ENCODE measurements around the gene FXYD5.

FXYD5 gene

DNA sequence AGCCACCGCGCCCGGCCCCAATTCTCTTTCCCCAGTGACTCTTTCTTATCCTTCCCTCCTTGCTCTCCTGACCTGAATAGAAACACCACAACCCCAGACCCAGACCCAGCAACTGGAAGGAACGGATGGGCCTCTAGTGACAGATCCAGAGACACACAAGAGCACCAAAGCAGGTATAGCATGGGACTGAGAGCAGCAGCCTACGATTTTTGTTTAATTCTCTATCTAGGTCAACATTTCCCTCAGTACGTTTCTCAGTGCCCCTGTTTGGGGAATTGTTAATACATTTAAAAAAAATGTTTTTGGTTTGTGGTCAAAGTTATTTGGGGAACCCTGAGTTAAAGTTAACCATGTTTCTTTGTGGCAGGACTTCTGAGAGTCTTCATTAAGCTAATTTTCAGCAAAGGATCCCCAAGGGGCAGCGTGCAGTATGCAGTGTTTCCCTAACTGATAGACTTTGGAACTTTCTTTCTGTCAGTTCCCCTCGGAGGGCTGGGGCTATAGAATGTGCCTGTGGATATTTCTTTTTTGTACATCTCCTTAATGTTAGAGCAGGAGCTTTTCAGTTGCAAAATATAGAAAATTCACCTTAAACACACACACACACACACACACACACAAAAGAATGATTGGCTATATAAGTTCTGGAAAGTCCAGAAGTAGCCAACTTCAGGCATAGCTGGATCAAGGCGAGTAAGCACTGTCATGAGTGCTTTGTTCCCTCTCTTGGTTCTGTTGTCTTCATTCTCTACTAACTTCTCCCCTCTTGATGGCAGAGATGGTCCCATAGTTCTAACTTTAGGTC lies 6.3 kb downstream of the FXYD5 start:
- no peak for DNase-seq

DNA sequence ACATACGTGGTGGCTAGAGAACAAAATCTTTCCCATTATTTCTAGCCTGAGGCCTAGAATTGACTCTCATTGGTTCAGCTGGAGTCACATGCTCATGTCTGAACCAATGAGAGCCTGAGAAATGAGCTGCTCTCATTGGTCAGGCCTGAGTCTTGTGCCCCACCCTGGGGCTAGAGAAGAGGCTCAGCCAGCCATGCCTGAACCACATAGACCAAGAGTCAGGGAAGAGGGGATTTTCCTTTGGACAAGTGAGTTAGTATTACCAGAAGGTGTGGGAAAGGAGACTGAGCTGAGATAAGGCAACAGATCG lies 6.9 kb downstream of the FXYD5 start:
- no peak for DNase-seq

GRCh38 chr19:35162471-35163326 lies 8.2 kb downstream of the FXYD5 start:
- no peak for DNase-seq

DNA sequence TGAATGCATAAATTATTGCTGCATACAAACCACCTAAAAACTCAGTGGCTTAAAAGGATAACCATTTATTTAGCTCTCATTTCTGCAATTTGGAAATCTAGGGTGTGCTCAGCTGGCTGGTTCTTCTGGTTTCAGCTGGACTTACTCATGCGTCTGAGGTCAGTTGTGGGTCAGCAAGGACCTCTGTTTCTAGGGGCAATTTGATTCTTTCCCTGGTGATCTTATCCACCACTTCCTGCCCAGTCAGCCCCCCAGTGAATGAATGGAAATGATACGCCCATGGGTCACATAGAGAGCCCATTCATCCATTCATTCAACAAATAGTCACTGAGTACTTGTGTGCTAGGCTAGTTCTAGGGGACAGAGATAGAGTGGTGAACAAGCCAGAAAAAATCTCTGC lies 9.9 kb downstream of the FXYD5 start:
- no peak for DNase-seq

DNA sequence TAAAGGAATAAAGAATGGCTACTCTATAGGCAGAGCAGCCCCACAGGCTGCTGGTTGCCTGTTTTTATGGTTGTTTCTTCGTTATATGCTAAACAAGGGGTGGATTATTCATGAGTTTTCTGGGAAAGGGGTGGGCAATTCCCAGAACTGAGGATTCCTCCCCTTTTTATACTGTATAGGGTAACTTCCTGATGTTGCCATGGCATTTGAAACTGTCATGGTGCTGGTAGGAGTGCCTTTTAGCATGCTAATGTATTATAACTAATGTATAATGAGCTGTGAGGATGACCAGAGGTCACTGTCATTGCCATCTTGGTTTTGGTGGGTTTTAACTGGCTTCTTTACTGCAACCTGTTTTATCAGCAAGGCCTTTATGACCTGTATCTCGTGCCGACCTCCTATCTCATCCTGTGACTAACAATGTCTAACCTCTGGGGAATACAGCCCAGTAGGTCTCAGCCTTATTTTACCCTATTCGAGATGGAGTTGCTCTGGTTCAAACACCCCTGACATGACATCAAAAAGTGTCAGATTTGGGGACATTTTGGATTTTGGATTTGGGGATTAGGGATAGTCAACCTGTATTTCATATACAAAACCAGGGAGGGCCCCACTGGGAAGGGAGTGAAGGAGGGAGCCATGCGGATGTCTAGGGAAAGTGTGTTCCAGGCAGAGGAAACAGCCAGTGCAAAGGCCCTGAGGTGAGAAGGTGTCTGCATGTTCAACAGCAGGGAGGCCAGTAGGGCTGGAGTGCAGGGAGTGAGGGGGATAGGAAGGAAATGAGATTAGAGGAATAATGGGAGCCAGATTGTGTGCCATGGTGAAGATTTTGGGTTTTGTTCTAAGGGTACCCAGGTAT lies 10.9 kb downstream of the FXYD5 start:
- no peak for DNase-seq

GRCh38 chr19:35166100-35167063 lies 11.8 kb downstream of the FXYD5 start:
- DNase-seq, result no peak

DNA sequence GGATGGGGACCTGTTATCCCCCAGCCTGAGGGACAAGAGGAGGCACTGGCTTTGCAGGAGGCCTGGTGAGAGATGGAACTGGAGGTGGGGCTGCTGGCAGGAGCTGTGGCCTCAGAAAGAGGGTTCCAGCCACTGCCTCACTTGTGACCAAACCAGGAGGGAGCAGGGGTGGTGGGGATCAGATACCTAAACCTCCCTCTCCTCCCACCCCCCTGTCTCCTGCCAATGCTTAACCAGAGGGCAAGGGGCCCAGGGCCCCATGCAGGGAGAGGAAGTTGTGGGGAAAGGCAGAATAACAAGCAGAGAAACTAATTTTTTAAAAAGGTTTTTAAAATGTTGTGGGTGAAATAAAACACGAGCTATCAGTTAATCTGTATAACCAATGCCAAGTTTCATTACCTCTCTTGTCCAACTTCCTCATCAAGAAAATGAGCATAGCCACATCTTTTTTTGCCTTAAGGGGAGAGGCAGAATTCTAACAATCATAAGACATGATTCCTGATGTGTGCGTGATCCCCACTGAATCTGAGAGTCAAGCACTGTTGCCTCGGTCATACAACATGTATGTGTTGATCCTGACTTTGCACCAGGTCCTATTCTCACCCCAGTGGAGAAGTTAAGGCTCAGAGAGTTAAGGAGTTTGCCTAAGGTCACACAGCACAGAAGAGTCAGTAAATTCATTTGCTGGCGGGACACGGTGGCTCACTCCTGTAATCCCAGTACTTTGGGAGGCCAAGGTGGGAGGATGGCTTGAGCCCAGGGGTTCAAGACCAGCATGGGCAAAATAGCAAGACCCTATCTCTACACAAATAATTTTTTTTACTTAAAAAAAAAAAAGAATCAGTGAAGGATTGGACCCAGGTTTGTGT lies 12.9 kb downstream of the FXYD5 start:
- DNase-seq, result no peak

DNA sequence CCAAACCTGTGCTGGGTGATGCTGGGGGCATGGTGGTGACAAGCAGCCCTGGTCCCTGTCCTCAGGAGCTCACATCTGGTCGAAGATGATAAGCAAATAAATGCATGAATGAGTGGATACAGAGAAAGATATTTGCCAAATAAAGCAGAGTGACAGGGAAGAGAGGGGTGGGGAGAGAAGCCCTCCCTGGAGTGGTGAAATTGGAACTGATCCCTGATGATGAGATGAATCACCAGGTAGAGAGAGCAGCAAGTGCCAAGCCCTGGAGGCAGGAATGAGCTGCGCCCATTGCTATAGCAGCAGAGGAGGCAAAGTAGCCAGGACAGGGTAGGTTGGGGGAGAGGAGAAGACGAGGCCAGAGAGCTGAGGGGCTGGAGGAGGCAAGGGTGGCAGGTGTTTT lies 13.7 kb downstream of the FXYD5 start:
- DNase-seq, result no peak

DNA sequence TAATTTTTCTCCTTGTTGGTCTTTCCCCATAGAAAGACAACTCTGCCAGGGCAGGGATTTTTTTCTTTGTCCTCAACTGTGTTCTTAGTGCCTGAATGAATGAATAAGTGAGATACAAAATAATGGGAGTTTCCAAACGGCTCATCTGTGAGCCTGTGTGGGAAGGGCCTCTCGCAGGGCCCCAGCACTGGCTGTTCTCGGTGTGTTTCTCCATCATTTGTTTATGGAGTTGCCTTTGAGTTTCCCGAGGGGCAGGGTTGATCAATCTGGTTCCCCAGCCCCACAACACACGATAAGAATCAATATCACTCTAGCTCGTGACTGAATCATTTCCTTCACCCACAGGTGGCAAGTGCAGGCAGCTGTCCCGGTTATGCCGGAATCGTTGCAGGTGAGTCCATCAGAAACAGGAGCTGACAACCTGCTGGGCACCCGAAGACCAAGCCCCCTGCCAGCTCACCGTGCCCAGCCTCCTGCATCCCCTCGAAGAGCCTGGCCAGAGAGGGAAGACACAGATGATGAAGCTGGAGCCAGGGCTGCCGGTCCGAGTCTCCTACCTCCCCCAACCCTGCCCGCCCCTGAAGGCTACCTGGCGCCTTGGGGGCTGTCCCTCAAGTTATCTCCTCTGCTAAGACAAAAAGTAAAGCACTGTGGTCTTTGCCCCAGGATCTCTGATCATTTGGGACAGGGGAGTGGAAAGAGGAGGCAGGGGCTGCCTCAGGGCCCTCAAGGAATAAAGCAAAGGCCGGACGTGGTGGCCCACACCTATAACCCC lies 14.9 kb downstream of the FXYD5 start:
- DNase-seq, result no peak

- no peak for DNase-seq
These were observed 16.0 kb downstream of the FXYD5 start for GRCh38 chr19:35170359-35171061.

- no peak for DNase-seq
These were observed 17.2 kb downstream of the FXYD5 start for GRCh38 chr19:35171730-35172129.

DNA sequence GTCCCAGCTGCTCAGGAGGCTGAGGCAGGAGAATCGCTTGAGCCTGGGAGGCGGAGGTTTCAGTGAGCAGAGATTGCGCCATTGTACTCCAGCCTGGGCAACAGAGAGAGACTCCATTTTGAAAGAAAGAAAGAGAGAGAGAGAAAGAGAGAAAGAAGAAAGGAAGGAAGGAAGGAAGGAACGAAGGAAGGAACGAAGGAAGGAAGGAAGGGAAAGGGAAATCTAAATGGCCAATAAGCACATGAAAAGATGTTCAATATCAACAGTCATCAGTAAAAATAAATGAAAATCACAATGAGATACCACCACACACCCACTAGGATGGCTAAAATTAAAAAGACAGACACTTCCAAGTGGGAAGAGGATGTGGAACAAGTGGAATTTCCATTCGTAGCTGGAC lies 19.7 kb downstream of the FXYD5 start:
- DNase-seq, result no peak

DNA sequence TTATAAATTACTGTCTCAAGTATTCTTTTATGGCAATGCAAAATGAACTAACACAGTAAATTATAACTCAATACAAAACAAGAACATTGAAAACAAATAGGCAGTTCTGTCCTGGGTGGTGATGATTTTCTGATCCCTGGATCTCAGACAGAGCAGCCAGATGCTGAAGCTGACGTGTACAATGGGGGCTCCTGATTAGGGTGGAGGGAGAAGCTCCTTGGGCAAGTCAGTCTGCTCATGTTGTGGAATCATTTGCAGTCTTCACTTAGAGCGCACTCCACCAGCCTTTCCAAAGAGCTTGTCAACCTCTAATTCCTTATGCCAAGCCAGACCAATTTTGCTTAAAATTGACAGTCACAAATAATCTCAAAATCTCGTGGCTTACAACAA lies 21.6 kb downstream of the FXYD5 start:
- DNase-seq, result no peak

- DNase-seq, result no peak
These were observed 23.1 kb downstream of the FXYD5 start for GRCh38 chr19:35177377-35178274.

- no peak for DNase-seq
These were observed 24.2 kb downstream of the FXYD5 start for GRCh38 chr19:35178701-35179100.

- no peak for DNase-seq
These were observed 25.3 kb downstream of the FXYD5 start for GRCh38 chr19:35179830-35180229.

DNA sequence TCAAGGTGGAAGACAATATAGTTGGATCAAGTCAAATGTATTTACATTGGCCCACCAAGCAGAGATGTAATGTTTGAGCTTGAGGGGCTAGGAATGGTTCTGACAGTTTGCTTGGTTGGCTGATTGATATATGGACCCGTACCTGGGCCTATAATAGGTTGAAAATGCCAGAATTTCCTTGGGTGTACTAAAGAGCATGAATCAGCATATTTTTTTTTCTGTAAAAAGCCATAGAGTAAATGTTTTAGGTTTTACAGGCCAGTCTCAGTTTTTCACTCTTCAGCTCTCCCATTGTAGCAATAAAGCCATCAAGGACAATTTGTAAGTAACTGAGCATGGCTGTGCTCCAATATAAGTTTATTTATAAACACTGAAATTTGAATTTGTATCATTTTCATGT lies 26.9 kb downstream of the FXYD5 start:
- no peak for DNase-seq

DNA sequence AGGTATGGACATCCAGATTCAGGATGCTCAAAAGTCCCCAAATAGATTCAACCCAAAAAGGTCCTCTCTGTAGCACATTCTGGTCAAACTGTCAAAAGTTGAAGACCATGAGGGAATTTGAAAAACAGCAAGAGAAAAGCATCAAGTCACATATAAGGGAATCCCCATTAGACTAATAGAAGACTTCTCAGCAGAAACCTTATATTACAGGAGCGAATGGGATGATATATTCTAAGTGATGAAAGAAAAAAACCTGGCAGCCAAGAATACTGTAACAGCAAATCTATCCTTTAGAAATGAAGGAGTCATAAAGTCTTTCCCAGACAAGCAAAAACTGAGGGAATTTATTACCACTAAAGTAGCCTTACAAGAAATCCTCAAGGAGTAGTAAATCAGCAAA lies 29.7 kb downstream of the FXYD5 start:
- no peak for DNase-seq

DNA sequence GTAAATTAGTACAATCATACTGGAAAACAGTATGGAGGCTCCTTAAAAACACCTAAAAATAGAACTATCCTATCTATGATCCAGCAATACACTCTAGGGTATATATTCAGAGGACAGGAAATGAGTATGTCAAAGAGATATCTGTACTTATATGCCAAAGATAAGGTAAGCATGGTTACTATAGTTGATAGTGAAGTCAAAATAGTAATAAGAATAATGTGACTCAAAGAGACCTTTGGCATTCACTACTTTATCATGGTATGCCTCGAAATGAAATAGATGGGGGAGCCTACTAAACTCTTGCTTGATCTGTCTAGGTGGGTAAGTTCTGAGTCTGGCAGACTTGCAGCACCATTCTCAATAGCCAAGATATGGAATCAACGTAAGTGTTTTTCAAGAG lies 30.3 kb downstream of the FXYD5 start:
- DNase-seq, result no peak

Measured in CD4-positive, alpha-beta T cell treated with Interleukin-15 for 1 hour (primary cell).